Stimulated activated CD4-positive, alpha-beta T cell treated with anti-CD3 and anti-CD28 coated beads, Interleukin-4, amount 100 ng/mL, for 24 hours (primary cell): ENCODE data around the gene MEI4.
"Not testable (repeated sequence)": the region's sequence is repeated elsewhere in the genome, so short reads cannot be mapped to it uniquely, and the experiment has no call there.

Experiments used
- DNase-seq: peaks from one replicate; pipeline ENCODE4 v3.0.0-alpha.2; 2020

Gene MEI4

GRCh38 chr6:77652739-77653138 lies at the start of gene MEI4:
TSS of gene MEI4 (plus strand) at chr6:77653039. CDS start at chr6:77690672, 37,633 bp downstream.
- no peak for DNase-seq

DNA sequence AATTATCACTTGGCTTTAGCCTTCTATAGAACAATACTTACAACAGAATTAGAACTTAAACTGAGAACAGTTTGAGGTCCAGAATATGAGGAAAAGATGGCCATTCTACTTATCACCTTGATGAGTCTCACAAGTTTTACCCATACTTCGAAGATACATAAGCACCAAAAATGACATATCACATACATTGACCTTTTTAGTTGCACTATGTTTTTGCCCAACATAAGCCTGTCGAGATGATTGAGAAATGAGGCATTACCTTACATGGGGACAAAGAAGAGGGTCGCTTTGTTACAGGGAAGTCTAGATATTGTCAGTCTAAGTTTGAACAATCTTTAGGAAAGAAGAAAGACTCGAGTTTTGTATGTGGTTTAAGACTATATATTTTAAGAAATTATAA lies 48.4 kb upstream of the MEI4 start:
- DNase-seq: no peak

DNA sequence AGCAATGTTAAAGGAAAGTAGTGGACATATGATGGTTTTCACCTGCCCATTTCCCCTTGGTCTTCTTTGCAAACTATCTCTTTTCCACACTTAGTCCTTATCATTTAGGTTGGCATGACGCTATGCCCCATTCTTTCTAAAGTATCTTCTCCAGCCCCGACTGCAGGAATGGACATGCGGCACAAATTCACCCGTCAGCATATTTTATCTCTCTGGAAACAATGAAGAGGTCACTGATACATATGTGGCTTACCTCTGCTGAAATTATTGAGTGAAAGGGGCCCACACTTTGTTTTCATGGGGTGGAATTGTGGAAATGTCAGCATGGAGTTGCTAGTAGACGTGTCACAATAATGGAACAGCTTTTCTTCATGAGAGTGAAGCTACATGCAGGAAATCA lies 45.8 kb upstream of the MEI4 start:
- no peak for DNase-seq

GRCh38 chr6:77609106-77609505 lies 43.7 kb upstream of the MEI4 start:
- DNase-seq: no peak

- DNase-seq: no peak
These were observed 33.7 kb upstream of the MEI4 start for GRCh38 chr6:77619114-77619513.

- DNase-seq: no peak
These were observed 32.5 kb upstream of the MEI4 start for GRCh38 chr6:77620278-77620882.

DNA sequence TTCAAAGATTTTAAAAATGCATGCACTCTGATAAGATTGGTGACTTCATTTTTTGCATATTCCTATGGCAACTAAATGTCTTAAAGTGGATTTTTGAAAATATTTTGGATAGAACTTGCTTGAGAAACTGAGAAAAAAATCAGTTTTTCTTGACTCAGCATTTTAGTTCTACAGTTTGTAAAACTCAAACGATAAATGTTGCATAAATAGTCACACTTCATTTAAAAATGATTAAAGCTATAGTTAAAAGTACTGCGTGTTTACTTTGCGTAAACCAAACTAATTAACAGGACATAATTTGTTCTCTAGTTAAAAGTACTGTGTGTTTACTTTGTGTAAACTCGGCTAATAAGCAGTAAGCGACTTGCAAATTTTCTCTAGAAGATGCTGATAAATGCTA lies 28.3 kb upstream of the MEI4 start:
- DNase-seq: no peak

GRCh38 chr6:77626426-77626825 lies 26.4 kb upstream of the MEI4 start:
- DNase-seq: no peak

- DNase-seq: no peak
These were observed 22.8 kb upstream of the MEI4 start for GRCh38 chr6:77630014-77630413.

DNA sequence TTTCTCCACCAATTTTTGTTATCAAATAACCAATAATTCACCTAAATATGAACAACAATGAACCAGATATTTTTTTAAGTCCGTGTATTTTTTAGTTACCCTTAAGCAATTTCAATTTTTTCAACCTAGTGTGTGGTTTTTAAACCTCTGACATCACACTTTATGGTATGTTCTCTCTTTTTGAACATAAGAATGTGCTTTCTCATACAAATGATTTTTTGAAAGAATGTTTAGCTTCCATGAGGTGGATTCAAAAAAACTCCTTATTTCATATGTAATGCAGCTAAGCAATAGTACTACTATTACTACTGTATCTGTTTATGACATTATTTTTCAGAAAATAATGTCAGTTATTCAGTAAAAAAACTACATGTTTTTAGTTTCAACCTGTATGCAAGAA lies 19.4 kb upstream of the MEI4 start:
- no peak for DNase-seq

DNA sequence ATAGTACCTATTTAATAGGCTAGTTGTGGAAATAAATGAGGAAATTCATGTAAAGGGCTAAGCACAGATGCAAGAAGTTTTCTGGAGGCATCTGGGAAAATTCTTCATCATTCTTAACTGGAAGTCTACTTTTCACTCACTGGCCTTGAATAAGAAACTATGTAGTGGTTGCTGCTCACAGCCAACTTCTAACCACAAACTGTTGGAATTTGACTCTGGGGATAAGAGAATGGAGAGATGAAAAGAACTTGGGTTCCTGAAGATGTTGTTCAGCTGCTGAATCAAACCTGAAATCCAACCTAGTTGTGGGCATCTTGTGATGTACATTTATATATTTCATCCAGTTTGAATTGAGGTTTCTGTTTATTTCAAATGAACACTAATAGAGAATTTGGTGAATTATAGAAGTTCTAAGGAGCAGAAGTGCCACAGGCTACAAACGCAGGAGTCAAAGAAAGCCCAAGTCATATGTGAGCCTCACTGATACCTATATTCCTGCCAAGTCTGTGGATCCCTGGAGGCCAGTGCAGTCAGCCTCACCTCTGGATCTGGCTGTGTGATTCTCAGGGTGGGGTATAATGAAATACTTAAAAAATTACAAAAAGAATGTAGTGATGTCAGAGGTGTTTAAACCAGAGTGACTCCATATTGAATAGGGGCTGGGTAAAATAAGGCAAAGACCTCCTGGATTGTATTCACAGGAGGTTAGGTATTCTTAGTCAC lies 18.7 kb upstream of the MEI4 start:
- DNase-seq: no peak

GRCh38 chr6:77638129-77638830 lies 14.6 kb upstream of the MEI4 start:
- no peak for DNase-seq

GRCh38 chr6:77644102-77644705 lies 8.6 kb upstream of the MEI4 start:
- DNase-seq: no peak

GRCh38 chr6:77650098-77650663 lies 2.7 kb upstream of the MEI4 start:
- DNase-seq: peak; percentile 10

- no peak for DNase-seq
These were observed 977 bp downstream of the MEI4 start for GRCh38 chr6:77653816-77654215.

DNA sequence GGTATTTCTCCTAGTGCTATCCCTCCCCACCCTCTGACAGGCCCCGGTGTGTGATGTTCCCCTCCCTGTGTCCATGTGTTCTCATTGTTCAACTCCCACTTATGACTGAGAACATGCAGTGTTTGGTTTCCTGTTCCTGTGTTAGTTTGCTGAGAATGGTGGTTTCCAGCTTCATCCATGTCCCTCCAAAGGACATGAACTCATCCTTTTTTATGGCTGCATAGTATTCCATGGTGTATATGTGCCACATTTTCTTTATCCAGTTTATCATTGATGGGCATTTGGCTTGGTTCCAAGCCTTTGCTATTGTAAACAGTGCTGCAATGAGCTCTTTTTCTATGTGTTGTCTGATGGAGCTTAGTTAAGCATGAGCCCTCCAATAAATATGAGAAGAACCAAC lies 2.2 kb downstream of the MEI4 start:
- not testable (repeated sequence) for DNase-seq

- no peak for DNase-seq
These were observed 4.3 kb downstream of the MEI4 start for GRCh38 chr6:77656999-77657764.

- DNase-seq: no peak
These were observed 13.5 kb downstream of the MEI4 start for GRCh38 chr6:77666340-77666739.

- DNase-seq: no peak
These were observed 14.0 kb downstream of the MEI4 start for GRCh38 chr6:77666846-77667245.

- DNase-seq: no peak
These were observed 17.1 kb downstream of the MEI4 start for GRCh38 chr6:77669913-77670312.

GRCh38 chr6:77674211-77674610 lies 21.4 kb downstream of the MEI4 start:
- no peak for DNase-seq

- no peak for DNase-seq
These were observed 25.2 kb downstream of the MEI4 start for GRCh38 chr6:77678048-77678447.

DNA sequence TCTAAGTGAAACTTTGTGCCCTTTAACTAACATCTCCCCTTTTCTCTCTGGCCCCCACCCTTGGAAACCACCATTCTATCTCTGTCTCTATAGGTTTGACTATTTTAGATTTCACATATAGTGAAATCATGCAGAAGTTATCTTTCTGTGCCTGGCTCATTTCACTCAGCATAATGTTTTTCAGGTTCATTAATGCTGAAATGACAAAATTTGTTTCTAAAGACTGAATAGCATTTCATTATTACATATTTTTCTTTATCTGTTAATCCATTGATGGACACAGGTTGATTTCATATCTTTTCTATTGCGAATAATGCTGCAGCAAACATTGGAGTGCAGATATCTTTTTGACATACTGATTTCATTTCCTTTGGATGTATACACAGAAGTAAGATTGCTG lies 30.7 kb downstream of the MEI4 start:
- no peak for DNase-seq
